GM12878 (cell line): ENCODE results near the gene RCL1. TPM values are rescaled to one million over a fixed set of nuclear protein-coding genes. Genes with fewer than 3 reads are reported as not detected.

Source experiments
- BMI1 ChIP-seq: fragments of 450-650 bp; IDR thresholded peaks from 2 replicates; pipeline ENCODE4 v1.6.1; 2016; ENCODE audit warnings: mild to moderate bottlenecking, moderate library complexity, borderline replicate concordance
- IKZF1 ChIP-seq: fragments of 450-650 bp; conservative IDR thresholded peaks from 2 replicates; pipeline ENCODE4 v1.6.1; 2017; ENCODE audit warnings: antibody characterized with exemption, mild to moderate bottlenecking
- NBN ChIP-seq: fragments of 450-650 bp; IDR thresholded peaks from 2 replicates; pipeline ENCODE4 v1.6.1; 2016
- RCOR1 ChIP-seq: conservative IDR thresholded peaks from 2 replicates; pipeline ENCODE4 v1.6.1; 2012; ENCODE audit warnings: low read depth, low read length, improper control_type of control experiment
- RUNX3 ChIP-seq: IDR thresholded peaks from 2 replicates; pipeline ENCODE4 v1.6.1; 2012; ENCODE audit warnings: low read length, inconsistent platforms
- TCF3 ChIP-seq: IDR thresholded peaks from 2 replicates; pipeline ENCODE4 v1.6.1; 2012; ENCODE audit warnings: low read depth, mild to moderate bottlenecking, low read length, borderline replicate concordance; ENCODE audit not compliant: insufficient read depth
- ZNF217 ChIP-seq: fragments of 450-650 bp; IDR thresholded peaks from 2 replicates; pipeline ENCODE4 v1.6.1; 2017; ENCODE audit warnings: antibody characterized with exemption, mild to moderate bottlenecking
- ZZZ3 ChIP-seq: IDR thresholded peaks from 2 replicates; pipeline ENCODE4 v1.6.1; 2011; ENCODE audit warnings: low read depth; ENCODE audit not compliant: control insufficient read depth, insufficient read length
- polyA plus RNA-seq, 11 experiments: library from polyadenylated mRNA; depleted of rRNA in 4 of 11; unstranded in 6 of 11; stranded (reverse) in 5 of 11; fragments of >200 nt; fragmentation: Nextera tagmentation in 4 of 11; fragmentation: Illumina TruSeq in 1 of 11; extraction: Ambion mirVana in 4 of 11; extraction: Trizol in 1 of 11; gene quantifications; 1 replicate in 1 of 11; 2 replicates in 10 of 11; pipeline versions ENCODE4 v1.2.1 to v1.2.3, GENCODE V29; 2011 to 2016; ENCODE audit warnings: inconsistent platforms in 2 of 11, missing spikeins in 2 of 11, low read depth in 1 of 11
- total RNA-seq, 4 experiments: library from RNA; depleted of rRNA in 3 of 4; stranded (reverse); fragments of >200 nt in 3 of 4; fragmentation: Illumina TruSeq in 1 of 4; extraction: Trizol in 1 of 4; gene quantifications; 2 replicates each; pipeline versions ENCODE4 v1.2.1 to v1.2.3, GENCODE V29; 2013 to 2021
- TF ChIP-seq, protein P1 (sequence below): fragments of 450-650 bp; IDR thresholded peaks from 2 replicates; pipeline ENCODE4 v1.6.1; 2017; ENCODE audit warnings: mild to moderate bottlenecking, moderate library complexity
- TF ChIP-seq, protein P2 (sequence below): fragments of 450-650 bp; IDR thresholded peaks from 2 replicates; pipeline ENCODE4 v1.6.1; 2017; ENCODE audit warnings: mild to moderate bottlenecking, moderate library complexity
- TF ChIP-seq, protein P3 (sequence below): fragments of 450-650 bp; IDR thresholded peaks from 2 replicates; pipeline ENCODE4 v1.6.1; 2017; ENCODE audit warnings: low read depth, mild to moderate bottlenecking, moderate library complexity
- TF ChIP-seq, protein P4 (sequence below): fragments of 450-650 bp; formaldehyde crosslinking; IDR thresholded peaks from 2 replicates; pipeline ENCODE4 v1.4.0; 2022; ENCODE audit warnings: mild to moderate bottlenecking, moderate library complexity
- TF ChIP-seq, protein P5 (sequence below): fragments of 450-650 bp; IDR thresholded peaks from 2 replicates; pipeline ENCODE4 v1.6.1; 2017; ENCODE audit warnings: borderline replicate concordance

Gene RCL1
- total and polyA plus RNA-seq, 10 of the 15 experiments (the other 5 are each of a cell fraction or from before 2014, with no cell fraction given): 21.1 to 46.8 (median 30.5) TPM

DNA sequence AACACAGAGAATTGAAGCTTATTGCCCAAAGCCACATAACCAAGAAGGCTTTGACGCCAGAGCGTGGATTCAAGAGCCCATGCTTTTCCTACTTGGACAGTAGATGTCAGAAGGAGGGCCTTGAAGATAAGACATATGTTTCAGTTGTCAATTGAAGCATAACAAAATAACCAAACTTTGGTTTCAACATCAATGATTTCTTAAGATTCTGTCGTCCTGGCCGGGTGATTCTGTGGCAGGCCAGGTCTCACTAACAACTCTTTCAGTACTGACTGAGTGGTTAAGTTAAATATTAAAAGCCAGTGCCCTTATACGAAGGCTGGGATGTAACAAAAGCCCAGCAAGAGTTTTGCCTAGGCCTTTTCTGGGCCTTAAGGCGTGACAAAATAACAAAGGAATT lies 94.0 kb downstream of the RCL1 start (continued):
- TF ChIP-seq, protein P1, sequence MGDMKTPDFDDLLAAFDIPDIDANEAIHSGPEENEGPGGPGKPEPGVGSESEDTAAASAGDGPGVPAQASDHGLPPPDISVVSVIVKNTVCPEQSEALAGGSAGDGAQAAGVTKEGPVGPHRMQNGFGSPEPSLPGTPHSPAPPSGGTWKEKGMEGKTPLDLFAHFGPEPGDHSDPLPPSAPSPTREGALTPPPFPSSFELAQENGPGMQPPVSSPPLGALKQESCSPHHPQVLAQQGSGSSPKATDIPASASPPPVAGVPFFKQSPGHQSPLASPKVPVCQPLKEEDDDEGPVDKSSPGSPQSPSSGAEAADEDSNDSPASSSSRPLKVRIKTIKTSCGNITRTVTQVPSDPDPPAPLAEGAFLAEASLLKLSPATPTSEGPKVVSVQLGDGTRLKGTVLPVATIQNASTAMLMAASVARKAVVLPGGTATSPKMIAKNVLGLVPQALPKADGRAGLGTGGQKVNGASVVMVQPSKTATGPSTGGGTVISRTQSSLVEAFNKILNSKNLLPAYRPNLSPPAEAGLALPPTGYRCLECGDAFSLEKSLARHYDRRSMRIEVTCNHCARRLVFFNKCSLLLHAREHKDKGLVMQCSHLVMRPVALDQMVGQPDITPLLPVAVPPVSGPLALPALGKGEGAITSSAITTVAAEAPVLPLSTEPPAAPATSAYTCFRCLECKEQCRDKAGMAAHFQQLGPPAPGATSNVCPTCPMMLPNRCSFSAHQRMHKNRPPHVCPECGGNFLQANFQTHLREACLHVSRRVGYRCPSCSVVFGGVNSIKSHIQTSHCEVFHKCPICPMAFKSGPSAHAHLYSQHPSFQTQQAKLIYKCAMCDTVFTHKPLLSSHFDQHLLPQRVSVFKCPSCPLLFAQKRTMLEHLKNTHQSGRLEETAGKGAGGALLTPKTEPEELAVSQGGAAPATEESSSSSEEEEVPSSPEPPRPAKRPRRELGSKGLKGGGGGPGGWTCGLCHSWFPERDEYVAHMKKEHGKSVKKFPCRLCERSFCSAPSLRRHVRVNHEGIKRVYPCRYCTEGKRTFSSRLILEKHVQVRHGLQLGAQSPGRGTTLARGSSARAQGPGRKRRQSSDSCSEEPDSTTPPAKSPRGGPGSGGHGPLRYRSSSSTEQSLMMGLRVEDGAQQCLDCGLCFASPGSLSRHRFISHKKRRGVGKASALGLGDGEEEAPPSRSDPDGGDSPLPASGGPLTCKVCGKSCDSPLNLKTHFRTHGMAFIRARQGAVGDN: peak; percentile 33; the same call in 1 of the 2 replicates
- TF ChIP-seq IKZF1 (peak; percentile 52; the same call in 1 of the 2 replicates), TCF3 (no peak), NBN (no peak), BMI1 (no peak), ZZZ3 (no peak), ZNF217 (peak; percentile 90; the same call in 1 of the 2 replicates), RCOR1 (no peak), RUNX3 (peak; percentile 68)
- TF ChIP-seq, protein P2, sequence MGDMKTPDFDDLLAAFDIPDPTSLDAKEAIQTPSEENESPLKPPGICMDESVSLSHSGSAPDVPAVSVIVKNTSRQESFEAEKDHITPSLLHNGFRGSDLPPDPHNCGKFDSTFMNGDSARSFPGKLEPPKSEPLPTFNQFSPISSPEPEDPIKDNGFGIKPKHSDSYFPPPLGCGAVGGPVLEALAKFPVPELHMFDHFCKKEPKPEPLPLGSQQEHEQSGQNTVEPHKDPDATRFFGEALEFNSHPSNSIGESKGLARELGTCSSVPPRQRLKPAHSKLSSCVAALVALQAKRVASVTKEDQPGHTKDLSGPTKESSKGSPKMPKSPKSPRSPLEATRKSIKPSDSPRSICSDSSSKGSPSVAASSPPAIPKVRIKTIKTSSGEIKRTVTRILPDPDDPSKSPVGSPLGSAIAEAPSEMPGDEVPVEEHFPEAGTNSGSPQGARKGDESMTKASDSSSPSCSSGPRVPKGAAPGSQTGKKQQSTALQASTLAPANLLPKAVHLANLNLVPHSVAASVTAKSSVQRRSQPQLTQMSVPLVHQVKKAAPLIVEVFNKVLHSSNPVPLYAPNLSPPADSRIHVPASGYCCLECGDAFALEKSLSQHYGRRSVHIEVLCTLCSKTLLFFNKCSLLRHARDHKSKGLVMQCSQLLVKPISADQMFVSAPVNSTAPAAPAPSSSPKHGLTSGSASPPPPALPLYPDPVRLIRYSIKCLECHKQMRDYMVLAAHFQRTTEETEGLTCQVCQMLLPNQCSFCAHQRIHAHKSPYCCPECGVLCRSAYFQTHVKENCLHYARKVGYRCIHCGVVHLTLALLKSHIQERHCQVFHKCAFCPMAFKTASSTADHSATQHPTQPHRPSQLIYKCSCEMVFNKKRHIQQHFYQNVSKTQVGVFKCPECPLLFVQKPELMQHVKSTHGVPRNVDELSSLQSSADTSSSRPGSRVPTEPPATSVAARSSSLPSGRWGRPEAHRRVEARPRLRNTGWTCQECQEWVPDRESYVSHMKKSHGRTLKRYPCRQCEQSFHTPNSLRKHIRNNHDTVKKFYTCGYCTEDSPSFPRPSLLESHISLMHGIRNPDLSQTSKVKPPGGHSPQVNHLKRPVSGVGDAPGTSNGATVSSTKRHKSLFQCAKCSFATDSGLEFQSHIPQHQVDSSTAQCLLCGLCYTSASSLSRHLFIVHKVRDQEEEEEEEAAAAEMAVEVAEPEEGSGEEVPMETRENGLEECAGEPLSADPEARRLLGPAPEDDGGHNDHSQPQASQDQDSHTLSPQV: no peak
- TF ChIP-seq, protein P3, sequence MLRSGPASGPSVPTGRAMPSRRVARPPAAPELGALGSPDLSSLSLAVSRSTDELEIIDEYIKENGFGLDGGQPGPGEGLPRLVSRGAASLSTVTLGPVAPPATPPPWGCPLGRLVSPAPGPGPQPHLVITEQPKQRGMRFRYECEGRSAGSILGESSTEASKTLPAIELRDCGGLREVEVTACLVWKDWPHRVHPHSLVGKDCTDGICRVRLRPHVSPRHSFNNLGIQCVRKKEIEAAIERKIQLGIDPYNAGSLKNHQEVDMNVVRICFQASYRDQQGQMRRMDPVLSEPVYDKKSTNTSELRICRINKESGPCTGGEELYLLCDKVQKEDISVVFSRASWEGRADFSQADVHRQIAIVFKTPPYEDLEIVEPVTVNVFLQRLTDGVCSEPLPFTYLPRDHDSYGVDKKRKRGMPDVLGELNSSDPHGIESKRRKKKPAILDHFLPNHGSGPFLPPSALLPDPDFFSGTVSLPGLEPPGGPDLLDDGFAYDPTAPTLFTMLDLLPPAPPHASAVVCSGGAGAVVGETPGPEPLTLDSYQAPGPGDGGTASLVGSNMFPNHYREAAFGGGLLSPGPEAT: peak; percentile 59; the same call in 1 of the 2 replicates
- TF ChIP-seq, protein P4, sequence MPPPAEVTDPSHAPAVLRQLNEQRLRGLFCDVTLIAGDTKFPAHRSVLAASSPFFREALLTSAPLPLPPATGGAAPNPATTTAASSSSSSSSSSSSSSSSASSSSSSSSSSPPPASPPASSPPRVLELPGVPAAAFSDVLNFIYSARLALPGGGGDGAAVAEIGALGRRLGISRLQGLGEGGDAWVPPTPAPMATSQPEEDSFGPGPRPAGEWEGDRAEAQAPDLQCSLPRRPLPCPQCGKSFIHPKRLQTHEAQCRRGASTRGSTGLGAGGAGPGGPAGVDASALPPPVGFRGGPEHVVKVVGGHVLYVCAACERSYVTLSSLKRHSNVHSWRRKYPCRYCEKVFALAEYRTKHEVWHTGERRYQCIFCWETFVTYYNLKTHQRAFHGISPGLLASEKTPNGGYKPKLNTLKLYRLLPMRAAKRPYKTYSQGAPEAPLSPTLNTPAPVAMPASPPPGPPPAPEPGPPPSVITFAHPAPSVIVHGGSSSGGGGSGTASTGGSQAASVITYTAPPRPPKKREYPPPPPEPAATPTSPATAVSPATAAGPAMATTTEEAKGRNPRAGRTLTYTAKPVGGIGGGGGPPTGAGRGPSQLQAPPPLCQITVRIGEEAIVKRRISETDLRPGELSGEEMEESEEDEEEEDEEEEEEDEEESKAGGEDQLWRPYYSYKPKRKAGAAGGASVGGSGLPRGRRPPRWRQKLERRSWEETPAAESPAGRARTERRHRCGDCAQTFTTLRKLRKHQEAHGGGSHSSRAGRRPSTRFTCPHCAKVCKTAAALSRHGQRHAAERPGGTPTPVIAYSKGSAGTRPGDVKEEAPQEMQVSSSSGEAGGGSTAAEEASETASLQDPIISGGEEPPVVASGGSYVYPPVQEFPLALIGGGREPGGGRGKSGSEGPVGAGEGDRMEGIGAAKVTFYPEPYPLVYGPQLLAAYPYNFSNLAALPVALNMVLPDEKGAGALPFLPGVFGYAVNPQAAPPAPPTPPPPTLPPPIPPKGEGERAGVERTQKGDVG (CRISPR knock-in tag): no peak
- TF ChIP-seq, protein P5, sequence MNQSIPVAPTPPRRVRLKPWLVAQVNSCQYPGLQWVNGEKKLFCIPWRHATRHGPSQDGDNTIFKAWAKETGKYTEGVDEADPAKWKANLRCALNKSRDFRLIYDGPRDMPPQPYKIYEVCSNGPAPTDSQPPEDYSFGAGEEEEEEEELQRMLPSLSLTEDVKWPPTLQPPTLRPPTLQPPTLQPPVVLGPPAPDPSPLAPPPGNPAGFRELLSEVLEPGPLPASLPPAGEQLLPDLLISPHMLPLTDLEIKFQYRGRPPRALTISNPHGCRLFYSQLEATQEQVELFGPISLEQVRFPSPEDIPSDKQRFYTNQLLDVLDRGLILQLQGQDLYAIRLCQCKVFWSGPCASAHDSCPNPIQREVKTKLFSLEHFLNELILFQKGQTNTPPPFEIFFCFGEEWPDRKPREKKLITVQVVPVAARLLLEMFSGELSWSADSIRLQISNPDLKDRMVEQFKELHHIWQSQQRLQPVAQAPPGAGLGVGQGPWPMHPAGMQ: no peak
